ENCODE results near the gene LRRC72.

DNA sequence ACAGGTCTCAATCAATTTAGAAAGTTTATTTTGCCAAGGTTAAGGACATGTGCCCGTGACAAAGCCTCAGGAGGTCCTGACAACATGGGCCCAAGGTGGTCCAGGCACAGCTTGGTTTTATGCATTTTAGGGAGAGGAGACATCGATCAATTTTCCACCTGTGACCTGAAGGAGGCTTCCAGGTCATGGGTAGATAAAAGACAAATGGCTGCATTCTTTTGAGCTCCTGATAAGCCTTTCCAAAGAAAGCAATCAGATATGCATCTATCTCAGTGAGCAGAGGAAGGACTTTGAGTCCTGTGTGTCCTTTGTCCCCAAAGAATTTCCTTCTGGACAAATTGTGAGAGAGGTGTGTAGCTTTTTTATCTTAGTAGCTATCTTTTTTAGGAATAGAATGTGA is 15.8 kb downstream of the LRRC72 start:
- TF ChIP-seq POLR2AphosphoS5 (IDR thresholded peaks at IDR 0.05; ENCODE audit: low read depth, low read length) (no peak), POLR2A (IDR thresholded peaks at IDR 0.05; ENCODE audit: low read depth, low read length) (no peak)

Data from GM12892 (cell line).